HG03342 (cell line): ENCODE results near the gene IKZF1.

Source experiments
- ATAC-seq: cut with Tn5 transposase; IDR thresholded peaks from one replicate; pipeline ENCODE4 v1.9.1; 2021; ENCODE audit warnings: mild to moderate bottlenecking, moderate library complexity; ENCODE audit not compliant: unreplicated experiment

IKZF1 gene

GRCh38 chr7:50307368-50308032, 3.0 kb downstream of the IKZF1 start:
- ATAC-seq = no peak

- ATAC-seq = no peak
Measured at GRCh38 chr7:50308203-50308531, 3.7 kb downstream of the IKZF1 start.

- ATAC-seq = no peak
Measured at GRCh38 chr7:50308532-50309385, 4.2 kb downstream of the IKZF1 start.

- ATAC-seq = no peak
Measured at GRCh38 chr7:50309721-50310120, 5.2 kb downstream of the IKZF1 start.

DNA sequence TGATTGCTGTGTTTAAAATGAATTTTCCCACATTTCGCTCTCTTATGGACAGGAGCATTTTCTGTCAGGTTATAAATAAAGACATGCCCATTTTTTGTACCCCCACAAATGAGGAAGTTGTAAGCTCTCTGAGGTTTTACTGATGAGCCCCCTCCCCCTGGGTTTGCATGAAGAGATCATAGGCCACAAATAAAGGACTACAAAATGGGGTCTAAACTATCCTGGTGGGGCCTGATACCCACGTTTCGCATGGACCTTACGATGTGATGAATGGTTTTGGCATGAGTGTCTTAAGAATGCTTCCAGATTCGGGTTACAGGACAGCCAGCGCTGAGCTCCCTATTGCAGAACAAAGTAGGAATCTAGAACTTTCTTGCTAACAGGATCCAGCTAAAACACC, 5.8 kb downstream of the IKZF1 start:
- ATAC-seq = no peak

GRCh38 chr7:50310956-50311355, 6.4 kb downstream of the IKZF1 start:
- ATAC-seq = no peak

DNA sequence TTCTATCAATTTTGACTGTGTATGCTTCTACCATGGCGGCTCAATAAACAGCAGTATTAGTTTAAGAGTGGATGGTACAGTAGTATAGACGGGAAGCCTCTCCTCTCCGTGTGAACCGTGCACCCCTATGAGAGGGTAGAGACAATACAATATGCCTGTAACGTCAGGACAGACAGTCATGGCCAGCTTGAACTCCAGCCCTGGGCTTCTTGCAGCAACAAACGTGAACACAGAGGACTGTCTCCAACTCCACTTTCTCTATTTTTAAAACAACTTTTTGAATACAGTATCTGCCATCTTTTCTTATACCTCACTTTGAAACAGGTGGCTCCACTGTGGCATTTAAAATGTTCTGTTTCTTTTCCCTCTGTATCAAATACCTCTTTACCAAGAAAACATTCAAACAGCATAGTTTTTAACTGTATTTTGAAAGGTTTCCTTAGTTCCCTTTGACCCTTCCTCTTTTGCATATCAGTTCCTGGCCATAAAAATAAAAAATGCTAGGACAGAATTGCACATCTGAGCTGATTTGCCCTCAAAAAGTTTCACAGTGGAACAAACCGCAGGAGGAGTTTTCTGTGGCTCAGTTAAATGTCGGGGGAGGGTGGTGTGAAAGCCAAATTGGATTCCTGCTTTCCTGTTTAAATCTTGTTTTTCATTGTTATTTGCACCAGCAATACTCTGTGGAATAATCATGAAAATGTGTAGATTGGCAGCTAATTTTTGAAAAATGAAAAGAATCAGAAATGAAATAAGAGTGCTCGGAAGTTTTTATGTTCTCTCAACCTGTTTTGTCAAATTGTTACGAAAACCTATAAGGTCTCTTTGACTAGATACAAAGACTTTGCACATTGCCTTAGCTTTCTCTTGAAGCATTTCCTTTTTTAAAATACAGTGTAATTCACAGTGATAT, 8.0 kb downstream of the IKZF1 start:
- ATAC-seq = no peak

GRCh38 chr7:50314836-50315592, 10.5 kb downstream of the IKZF1 start:
- no peak for ATAC-seq

- ATAC-seq = no peak
Measured at GRCh38 chr7:50315739-50316671, 11.5 kb downstream of the IKZF1 start.

- peak; percentile 50 for ATAC-seq
Measured at GRCh38 chr7:50317221-50317678, 12.7 kb downstream of the IKZF1 start.

DNA sequence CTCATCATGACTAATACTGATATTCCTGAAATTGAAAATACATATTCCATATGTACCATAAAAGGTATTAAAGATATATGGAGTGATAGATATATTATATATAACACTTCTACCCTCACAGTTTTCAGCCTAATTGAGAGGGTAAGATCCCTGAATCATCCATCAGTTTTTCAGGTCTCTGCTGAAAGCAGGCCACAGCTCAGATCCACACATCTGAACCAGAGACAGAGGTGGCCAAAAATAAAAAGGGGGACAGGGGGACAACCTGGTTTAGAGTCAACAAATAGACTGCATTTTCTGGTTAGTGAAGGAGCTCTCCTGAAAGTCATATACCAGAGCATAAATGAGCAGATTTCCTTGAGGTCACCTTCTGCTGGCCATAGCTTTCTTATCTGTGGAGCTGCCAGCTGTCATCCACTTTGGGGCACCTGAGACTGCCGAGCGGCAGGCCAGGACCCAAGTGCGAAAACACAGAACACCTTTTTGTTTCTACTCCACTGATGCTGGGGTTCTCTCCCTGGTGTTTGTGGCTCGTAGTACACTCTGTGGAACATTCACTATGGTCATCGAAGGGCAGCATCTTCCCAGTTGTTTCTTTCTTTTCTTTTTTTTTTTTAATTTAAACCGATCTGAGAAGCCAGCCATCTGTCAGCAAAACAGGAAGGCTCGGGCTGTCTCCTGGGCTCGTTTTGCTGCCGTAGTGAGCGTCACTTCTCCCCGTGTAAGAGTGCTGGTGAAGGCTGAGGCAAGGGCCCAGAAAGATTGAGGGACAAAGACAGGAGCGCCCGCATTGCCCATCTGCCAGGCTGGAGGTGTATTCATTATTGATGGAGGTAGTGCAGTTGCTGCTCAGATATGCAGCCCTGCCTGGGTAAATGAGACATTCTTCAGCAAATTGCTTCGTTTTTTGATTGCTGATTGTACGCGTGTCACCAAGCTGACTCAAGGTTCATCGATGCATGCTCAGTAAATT, 13.5 kb downstream of the IKZF1 start:
- ATAC-seq = no peak

DNA sequence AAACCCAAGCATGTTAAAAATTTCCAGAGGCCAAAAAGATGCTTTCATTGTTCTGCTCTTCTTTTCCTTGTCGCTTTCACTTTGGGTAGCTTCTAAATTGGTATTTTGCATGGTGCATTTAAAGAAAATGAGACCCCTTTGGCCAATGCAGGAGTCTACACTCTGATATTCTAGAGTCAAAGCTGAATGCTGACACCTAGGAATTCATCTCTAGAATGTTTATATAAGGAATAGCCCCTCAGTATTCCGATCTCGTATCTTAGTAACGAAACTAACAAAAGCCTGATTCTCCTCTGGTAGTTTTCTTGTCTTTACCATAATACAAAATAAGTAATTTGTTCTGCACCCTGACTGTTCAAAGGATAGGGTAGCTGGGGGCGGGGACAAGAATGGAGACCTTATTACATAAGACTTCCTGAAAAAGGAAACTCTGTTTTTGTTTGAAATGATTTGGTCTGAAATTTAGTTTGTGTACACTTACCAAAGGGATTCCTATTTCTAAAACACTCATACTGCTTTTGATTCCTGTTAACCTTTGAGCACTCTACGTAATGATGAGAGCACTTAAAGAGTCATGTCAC, 17.1 kb downstream of the IKZF1 start:
- ATAC-seq = no peak

DNA sequence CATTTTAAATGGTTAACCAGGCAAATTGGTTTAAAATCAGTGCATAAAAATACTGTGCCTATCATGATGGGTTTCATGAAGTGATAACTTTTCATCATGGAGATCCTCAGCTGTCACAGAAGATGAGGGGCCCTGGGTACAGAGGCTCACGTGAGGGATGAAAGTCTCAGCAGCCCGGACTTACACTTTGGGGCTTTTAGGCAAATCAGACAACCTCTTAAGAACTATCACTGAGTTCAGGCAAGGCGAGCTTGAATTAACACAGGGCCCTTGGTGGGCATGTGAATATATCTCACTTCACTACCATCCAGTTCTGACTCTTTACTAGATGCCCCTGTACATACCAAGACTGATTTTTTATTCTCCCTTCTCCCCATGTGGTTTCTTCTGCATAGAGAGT, 19.6 kb downstream of the IKZF1 start:
- no peak for ATAC-seq

- peak; percentile 33 for ATAC-seq
Measured at GRCh38 chr7:50327443-50327842, 22.9 kb downstream of the IKZF1 start.

GRCh38 chr7:50329775-50330174, 25.3 kb downstream of the IKZF1 start:
- ATAC-seq = no peak

DNA sequence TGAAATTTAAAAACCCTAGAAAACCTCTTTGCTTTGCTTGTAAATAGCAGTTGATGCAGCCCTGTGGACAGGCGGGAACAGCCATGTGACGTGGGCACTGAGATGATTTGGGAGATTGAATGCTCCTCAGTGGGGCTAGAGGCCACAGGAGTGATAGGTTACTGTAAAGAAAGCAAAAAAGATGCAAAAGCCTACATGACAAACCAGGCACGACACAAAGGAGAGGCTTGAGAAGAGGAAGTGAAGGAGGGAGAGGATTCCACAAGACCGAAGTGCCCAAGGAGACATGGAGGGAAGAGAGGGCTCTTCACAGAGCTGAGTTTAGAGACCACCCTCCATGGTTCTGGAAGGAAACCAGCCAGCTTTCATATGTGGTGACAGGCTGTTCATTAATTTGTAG, 25.7 kb downstream of the IKZF1 start:
- ATAC-seq = no peak

DNA sequence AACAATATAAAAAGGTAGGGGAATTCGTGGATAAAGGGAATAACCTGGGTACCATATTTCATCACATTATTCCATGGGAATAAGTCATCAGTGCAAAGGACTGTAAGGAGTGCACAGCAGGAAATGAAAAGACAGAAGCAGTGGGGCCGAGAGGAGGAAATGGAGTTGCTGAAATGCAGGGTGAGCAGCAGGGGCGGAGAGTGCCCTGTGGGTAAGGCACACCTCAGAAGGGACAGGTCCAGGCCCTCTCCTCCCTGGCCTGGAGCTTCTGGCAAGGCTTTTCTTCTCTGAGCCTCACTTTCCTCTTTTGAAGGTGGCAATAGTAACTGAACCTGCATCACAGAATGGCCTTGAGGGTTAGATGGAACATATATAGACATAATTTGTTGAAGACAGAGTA, 26.2 kb downstream of the IKZF1 start:
- ATAC-seq = no peak

DNA sequence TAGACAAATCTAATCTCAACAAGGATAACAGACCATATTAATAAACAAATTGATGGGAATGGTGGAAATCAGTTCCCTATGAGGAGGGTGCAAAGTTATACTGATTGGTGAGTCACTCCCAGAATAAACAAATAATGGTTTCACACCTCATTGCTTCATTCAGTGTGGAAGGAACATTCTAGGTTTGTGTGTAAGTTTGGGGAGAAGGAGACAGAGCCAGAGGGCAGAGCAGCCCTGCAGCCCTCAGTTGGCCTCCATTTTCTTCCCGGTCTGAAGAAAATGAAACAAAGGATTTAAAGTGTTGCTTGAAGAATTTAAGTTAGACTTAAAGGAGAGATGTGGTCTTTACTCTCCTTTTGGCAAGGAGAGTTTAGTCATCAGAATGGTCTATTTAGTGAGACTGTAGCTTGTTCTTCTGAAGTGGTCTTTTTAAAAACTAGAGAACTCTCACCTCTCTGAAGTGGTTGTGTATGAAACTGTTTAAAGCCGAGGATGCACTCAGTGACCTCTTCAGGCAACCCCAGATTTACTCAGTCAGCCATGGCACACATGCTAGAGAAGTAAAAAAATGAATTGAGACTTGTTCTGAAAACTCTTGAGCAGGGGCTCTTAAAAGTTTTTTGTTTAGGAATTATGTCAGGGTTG, 27.2 kb downstream of the IKZF1 start:
- ATAC-seq = peak; percentile 74
